Activated CD4-positive, alpha-beta T cell treated with anti-CD3 and anti-CD28 coated beads, Interleukin-2, amount 50 U/mL, for 48 hours (primary cell): Measurements from ENCODE around the gene SND1.

ENCODE experiments used
- DNase-seq, 2 experiments: peaks; one replicate each; pipeline ENCODE4 v3.0.0-alpha.2; 2020

Gene SND1

DNA sequence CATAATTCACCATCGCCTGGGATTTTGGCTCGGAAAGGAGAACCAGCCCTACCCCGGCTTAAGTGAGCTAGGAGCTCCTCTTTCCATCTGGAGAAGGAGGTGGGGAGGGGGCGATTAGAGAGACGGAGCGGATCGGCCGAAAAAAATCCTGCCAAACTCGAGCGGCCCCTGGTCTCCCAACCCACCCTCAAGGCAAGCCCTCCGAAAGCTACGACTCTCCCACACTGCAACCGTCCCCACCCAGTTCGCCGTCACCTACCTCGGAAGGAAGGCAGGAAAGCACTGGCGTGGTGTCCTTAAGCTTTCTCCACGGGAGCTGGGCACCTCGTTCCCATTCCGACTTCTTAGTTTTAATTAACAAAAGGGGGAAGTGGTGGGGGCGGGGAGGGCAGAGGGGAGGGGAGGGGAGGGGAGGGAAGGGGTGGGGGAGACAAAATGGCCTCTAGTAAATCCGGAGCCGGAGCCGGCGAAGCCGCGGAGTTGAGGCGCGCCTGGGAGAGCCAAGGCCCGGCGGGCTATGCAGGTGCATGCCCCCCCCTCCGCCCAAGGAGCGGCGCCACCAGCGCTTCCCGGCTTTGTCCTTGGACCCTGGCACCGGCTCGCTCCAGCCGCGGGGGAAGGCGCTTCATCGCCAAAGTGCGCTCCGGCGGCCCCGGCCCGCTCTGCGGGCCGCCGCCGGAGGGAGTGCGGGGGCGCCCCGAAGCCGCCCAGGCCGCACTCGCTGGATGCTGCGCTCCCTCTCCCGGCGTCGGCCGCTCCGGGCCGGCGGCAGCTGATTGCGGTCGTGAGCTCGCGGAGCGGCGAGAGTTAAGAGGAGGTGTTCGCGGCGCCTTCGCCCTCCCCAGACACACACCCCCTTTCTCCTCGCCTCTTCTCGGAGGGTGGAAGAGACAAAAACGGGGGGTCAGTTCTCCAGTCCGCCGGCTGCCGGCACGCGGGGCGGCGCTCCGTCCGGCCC lies 378.9 kb downstream of the SND1 start, which contains the start of gene LRRC4:
LRRC4 (minus strand) TSS at position 784 of the 958 bp plus-strand sequence. CDS start 797 bp downstream, outside the sequence.
- peak; percentile 31 to 42 for DNase-seq

DNA sequence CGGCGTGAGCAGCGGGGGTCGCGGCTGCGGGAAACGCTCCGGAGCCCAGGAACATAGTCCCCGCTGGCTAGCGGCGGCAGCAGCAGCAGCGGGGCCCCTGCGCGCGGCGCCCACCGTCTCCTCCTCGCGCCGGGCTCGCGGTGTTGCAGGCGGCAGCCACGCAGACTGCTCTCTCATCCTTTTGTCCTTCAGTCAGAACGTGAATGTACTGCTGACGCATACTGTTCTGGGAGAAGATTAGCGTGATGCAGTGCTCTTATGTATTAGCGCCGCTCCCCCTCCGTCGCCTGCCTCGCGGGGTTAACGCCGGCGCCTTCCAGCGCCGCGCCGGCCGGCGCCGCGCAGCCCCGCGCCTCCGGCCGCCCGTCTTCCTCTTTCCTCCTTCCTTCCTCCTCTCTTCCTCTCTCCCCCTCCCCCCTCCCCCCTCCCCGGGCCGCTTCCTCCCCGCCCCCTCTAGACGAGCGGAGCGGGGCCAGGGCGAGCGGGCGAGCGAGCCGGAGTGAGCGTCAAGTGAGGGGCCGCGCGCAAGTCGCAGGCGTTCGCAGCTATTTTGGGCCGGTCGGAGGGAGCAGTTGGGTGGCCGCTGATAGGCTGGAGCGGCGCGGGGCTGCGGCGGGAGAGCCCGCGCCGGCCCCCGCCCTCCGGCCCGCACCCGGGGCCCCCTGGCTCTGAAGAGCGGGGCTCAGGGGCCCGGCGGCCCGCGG lies 380.1 kb downstream of the SND1 start:
- DNase-seq = peak; percentile 52 to 64

DNA sequence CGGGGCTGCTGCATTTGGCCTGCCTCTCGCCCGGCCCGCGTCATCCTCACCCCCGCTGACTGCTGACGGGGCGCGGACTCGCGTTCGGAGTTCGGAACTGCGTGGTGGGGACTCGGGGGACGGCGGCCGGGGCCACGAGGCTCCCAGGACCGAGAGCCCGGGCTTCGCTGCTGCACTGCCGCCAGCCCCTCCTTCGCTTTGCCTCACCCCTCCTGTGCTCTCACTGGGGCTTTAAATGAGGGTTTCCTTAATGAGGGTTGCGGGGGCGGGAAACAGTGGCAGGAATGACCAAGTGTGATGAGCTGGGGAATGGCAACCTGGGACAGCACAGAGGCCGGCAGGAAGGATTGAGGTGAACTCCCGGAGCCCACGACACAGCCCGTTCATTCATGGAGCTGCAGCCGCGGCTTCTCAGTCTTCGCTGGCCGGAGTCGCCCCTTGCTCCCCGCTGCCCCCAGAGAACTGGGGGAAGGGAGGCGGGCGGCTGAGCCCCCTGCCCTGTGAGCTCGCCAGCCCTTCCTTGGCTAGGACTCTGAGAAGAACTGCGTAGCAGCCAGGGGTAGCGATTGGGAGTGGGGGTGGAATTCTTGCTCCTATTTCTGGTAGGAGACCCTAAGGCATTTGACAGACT lies 380.7 kb downstream of the SND1 start:
- peak in 1 of 2 experiments; percentile 16 for DNase-seq

DNA sequence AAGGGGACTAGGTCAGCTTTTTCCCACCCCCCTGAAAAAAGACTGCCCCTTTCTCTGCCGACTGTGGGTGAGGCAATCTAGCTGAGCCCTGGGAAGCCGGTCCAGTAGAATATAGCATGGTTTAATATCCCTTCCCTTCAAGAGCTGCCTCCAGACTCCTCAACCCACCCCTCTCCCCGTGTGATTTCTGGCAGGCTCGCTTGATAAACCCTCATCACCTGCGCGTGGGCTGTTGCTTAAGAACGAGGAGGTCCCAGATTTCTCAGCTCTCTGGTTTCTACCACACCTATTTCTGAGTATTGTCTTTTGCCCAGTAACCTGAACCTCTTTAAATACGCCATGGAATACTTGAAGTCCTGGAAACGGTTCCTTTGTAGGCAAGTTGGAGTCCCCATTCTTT lies 381.3 kb downstream of the SND1 start:
- no peak for DNase-seq

DNA sequence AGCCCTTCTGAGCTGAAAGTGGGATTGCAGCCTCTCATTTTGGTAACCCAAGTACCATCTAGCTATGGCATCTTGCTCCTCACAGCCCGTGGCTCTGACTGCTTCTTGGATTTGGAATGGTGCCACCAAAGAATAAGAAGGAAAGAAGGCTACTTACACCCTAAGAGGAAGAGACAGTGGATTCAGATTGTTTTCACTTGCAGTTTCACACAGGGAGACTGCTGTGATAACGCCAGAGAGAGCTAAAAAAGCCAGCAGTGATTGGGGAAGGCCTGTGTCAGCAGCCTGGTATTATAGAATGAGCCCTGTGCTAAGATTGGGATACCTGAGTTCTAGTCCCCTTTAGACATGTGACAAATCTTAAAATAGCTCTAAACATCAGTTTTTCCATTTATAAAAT lies 382.8 kb downstream of the SND1 start:
- no peak for DNase-seq

DNA sequence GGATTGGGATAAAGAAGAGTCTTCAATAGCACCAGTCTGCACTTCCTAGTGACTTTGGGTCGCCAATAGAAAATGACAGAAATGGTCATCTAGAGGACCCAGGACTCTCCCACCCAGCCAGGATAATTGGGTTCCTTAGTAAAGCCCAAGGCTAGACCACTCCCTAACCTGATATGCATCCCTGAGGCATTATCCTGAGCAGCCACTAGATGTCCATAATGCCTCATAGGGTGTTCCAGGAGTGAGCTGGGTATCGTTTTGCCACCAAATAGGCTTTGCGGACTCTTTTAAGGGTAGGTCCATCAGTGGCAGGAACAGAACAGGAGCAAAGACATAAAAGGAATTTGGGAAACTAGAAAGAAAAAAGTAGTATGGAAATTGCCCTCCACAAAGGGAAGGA lies 383.7 kb downstream of the SND1 start:
- no peak for DNase-seq

DNA sequence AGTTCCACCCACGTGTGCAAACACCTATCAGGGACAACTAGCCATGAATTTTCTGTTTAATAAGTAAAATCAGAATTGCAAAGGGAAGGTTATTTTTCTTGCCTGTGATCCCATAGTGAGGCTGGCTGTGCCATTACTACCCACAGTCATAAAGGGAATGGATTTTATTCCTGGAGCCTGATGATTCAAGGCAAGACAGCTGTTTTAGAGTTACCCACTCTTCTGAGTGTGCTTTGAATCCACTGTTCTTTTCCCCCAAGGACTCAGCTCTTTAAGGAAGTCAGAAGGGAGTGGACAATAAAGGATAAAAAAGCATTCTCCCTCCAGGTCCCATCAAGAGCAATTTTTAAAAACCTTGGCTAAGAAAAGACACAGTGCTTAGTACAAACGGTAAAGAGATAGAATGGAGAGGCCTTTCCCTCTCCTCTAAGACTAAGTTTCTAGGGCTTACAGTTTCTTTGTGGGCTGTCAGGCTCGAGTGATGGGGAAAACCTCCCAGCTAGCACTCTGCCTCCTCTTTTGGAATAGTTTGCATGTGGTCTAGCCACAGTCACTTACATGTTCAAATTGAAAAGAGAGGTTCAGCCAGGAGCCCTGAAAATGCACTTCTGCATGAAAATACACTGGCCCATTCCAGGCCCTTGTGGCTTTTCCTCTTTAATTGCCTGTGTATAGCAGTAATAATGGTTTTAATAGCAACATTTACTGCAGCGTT lies 384.4 kb downstream of the SND1 start:
- no peak for DNase-seq

DNA sequence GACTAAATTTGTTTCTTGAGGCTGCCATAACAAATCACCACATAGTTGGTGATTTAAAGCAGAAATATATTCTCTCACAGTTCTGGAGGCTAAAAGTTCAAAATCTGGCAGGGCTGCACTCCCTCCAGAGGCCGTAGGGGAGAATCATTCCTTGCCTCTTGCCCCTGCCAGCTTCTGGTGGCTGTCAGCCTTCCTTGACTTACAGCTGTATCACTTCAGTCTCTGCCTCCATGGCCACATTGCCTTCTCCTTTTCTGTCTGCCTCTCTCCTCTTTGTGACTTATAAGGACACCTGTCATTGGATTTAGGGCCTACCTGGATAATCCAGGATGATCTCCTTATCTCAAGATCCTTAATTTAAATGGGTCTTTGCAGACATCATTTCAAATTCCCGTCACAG lies 385.1 kb downstream of the SND1 start:
- DNase-seq = no peak

DNA sequence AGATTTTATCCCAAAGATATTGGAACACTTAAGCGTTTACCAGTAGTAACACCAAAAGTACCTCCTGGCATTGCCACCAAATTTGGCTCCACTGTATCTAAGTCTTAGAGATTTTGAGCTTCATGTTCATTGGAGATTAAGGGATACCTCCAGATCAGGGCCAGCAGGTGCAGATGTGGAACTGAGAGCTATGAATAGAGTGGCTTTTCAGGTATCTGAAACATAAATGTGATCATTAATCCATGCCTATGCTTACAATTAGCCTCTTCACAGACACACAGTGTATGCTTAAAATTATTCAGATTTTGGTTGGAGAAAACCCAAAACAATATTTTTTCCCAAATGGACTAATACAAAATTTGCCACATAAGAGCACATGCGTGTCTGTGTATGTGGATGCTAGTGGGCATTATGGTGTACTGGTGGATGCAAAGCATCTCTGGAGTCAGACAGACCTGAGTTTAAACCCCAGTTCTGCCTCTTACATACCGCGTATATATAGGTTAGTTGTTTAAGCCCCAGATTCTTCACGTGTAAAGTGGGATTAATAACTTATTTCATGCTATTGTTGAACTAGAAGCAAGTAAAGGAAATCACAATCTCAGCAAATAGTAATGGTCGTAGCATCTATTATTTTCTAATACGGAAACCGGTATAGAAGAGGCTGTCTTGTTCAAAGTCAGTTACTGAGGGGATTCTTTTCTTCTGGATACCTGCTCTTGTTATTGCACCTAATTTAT lies 386.1 kb downstream of the SND1 start:
- DNase-seq = no peak

DNA sequence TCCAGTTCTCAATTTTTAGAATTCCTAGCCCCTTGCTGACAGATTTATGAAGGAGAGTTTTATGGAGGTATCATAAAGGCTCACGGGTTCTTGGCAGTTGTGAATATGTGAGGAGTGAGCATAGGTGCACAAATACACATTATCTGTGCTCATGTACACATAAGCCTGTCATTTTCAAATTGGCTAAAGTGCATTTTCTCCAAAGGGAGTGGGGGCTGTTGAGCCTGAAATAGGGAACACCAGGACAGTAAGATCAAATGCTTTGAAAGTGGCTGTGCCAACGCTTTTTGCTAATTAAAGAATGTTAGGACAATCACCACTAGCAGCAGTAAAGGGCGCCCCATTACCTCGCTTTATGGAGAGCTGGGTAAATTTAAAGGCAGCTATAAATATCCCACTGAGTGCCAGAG lies 387.6 kb downstream of the SND1 start:
- no peak for DNase-seq

DNA sequence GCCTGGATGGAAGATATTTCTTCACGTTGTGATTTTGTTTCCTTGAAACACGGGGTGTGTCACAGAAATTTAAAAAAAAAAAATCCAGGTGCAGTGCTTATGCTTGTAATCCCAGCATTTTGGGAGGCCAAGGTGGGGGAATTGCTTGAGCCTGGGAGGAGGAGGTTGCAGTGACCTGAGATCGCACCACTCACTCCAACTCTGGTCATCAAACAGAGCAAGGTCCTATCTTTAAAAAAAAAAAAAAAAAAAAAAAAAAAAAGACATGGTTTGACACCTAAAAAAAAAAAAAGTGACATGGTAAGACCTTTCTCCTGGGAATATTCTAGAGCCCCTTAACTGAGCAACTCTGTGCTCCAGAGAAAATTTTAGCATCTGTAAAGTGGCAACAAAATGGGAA lies 388.2 kb downstream of the SND1 start:
- no peak for DNase-seq

DNA sequence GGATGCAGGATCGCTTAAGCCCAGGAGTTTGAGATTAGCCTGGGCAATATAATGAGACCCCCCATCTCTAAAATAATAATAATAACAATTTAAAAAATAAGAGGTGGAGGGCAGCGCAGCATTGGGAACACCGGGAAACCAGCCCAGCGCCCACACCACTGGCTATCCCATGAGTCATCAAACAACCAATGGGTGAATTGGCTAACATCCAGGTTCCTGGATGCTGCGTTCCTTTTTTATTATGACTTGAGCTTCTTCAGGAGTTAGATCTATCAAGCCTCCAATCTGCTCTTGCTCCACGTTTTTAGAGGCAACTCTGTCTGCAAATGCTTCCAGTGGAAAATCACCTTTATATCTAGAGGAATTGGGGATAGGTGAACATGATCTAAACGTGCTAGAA lies 389.2 kb downstream of the SND1 start:
- DNase-seq = no peak

DNA sequence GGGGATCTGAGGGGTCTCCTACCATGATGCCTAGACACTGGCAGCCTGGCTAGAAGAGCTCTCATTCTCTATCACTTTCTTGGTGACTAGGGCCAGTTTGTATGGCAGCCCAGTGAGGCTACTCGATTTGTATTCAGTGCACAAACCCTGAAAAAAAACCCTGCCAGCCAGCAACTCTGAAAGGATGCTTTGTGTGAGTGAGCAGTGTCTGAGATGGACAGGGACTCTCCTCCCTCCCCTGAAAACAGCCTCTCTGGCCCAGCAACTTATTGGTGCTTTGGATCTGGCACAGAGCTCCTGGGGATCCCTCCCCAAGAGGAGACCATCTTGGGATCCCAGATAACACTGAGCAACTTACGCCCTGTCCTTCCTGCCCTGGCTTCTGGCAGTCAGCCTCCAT lies 390.0 kb downstream of the SND1 start:
- no peak for DNase-seq

DNA sequence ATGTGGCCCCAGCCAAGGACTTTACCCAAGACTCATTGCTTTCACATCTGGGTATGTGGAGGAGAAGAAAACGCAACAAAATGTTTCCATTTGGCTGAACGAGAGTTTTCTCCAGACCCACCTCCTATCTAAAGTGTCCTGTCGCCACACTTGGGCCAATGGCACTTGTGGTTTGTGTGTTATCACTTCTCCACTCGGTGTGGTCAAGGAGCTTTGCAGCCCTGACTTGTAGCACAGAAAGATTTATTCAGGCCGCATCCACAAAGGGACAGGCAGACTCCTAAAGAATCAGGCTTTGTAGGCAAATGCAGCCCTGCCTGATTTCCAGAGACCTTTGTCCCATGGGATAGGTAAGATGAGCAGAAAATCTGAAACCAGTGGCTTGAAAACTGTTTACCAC lies 392.1 kb downstream of the SND1 start:
- DNase-seq = no peak

DNA sequence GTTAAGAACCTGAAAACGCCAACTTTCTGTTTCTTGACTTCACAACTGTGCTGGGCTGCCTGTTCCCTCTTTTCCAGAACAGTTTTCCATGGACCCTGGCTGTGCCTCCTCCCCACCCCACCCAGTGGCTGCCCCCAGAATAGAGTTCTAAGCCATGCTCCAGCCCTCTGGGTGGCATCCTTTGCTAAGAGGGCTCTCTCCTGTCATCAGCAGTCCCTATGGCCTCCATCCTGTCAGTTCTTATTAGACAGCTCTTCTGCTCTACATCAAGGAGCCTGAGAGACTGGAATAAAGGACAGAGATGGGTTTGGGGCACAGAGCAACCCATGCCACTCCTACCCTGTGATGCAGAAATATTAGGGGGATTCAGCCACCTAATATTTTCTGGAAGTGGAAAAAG lies 393.2 kb downstream of the SND1 start:
- no peak for DNase-seq

DNA sequence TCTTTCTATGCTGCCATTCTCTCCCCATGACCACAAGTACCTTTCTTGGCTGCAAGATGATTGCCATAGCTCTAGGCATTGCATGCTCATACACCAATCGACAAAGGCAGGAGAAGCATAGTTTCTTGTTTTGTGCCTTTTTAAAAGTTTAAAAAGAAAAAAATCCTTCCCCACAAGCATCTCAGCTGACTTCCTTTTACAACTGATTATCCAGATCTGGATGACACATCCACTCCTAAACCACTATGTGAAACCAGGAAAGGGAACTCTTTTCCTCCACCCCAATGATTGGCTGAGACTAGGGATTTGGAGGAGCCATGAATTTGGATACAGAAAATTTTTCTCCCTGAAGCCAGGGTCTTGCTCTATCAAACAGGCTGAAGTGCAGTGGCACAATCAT lies 393.8 kb downstream of the SND1 start:
- DNase-seq = no peak

DNA sequence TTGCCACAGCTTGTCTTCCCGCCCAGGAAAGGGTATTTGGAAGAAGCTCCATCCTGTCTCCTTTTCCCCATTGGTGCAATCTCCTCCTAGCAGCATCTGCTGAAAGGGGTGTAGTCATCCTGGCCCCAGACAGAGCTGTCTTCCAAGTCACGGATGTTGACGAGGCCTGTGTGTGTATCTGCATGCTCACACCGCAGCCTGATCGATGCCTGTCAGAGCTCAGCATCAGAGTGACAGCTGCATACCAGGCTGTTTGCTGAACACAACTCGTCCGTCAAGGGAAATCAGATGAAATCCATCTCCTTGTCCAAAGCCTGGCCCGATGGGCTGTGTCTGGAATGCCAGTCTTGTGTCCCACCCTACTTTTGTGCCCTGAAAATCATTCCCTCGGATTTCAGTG lies 400.4 kb downstream of the SND1 start:
- DNase-seq = no peak

DNA sequence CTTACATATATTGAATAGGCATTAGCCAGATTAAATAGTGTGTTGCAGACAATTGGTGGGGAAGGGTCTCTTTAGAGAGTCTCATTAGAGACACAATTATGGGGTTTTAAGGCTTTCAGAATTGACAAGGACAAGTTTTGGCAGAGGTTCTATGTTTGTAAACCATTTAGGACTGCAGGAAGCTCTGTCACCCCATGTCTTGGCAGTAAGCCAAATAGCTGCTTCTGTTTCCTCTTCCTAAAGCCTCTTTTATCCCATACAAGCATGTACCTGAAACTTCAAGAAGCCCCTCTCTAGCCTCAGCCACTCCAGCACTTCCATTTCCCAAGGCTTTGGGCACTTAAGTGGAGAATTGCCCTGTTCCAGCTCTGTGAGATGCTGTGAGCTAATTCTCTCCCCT lies 401.0 kb downstream of the SND1 start:
- no peak for DNase-seq

DNA sequence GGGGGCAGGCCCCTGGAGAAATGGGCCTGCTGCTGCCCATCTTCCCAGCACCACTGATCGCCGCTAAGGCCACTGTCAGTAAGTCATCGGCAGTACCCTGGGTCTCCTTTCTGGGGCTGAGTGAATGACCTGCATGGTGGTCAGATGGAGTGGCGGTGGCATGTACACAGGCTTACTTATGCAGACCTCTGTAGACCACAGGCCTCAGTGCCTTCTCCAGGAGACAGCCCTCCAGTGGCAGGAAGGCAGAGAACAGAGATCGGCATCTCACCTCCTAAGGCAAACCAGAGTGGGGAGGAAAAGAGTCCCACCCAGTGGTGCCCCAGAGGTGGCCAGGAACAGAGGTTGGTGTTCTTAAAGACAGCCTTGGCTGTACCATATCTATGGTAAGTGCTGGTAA lies 402.0 kb downstream of the SND1 start:
- no peak for DNase-seq

DNA sequence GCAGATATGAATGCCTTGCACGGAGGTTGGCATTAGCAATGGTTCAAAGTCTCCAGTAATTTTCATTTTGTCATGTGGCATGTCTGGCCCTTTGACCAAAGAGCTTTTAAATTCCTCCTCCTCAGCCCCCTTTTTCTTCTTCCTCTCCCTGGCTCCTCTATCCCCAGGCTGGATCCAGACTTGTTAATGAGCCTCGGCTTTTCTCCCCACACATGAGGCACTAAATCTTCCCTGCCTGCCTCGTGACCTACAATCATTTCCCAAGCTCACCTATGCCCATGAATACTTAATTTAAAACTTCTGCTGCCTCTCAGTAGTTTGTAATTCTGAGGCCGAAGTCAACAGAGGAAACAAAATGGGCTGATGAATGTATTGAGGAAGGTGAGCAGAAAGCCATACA lies 402.5 kb downstream of the SND1 start:
- no peak for DNase-seq

DNA sequence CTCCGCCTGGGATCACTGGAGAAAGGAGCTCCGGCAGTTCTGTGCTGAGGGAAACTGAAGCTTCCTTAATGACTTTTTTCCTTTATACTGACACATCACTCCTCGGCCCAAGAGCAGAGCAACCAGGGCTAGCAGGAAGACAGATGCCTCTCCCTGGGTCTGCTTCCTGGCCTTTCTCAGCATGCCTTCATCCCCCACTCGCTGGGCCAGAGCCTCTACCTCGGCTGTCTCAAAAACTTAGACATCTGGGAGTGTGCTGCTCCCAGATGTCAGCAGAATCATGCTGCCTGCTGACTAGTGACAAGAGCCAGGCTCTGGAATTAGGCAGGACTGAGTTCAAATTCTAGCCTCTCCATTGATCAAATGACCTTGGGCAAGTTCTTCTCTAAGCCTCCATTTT lies 403.6 kb downstream of the SND1 start:
- no peak for DNase-seq

DNA sequence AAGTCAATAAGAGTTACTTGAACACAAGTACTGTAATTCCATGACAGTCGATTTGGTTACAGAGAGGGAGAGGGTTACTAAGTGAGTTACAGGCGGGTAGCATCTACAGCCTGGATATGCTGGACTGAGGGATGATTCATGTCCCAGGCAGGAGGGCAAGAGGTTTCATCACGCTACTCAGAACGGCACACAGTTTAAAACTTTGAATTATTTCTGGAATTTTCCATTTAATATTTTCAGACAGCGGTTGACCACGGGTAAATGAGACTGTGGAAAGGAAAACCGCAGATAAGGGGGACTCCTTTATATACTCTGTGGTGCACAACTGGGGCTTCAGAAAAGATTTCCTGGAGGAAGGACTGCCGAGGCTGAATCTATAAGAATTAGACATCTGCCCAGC lies 404.9 kb downstream of the SND1 start:
- no peak for DNase-seq
